ENCODE data around the gene SIX2.

Gene SIX2

DNA sequence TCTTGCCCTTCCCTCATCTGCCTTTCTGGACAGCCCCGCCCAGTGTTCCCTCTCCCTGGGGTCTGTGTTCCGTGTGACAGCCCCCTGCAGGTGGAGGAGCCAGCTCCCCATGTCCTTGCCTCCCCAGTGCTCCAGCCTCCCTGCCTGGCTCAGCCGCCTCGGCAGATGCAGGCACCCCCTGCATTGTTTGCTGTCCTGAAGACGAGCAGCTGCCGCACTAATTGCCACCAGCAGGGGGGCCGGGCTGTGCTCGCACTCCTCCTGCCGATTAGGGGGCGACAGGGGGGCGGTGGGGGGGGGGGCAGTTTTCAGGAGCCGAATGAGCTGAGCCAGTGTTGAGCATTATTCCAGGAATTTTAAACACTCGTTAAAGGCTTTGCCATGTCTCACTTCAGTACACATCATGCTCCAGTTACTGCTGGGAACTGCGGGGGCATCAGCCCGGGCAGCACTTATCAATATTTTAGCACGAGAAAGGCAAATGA lies 44.5 kb downstream of the SIX2 start:
- DNase-seq (ENCODE audit: insufficient read length, low spot score) (no peak), FAIRE-seq (peak; percentile 20)
- no peak for TF ChIP-seq SPI1 (IDR thresholded peaks at IDR 0.05; ENCODE audit: low read depth, low read length)
- no peak for TF ChIP-seq TAF1 (IDR thresholded peaks at IDR 0.05; ENCODE audit: low read depth, low read length)
- TF ChIP-seq POLR2AphosphoS5 (IDR thresholded peaks at IDR 0.05; ENCODE audit: low read depth, low read length) = no peak
- no peak for TF ChIP-seq PAX5 (IDR thresholded peaks at IDR 0.05; ENCODE audit: insufficient read depth, low read length, severe bottlenecking)
- no peak for TF ChIP-seq POLR2A (IDR thresholded peaks at IDR 0.05; ENCODE audit: low read depth, low read length)
- TF ChIP-seq POU2F2 (IDR thresholded peaks at IDR 0.05; ENCODE audit: low read depth, low read length) = no peak

DNA sequence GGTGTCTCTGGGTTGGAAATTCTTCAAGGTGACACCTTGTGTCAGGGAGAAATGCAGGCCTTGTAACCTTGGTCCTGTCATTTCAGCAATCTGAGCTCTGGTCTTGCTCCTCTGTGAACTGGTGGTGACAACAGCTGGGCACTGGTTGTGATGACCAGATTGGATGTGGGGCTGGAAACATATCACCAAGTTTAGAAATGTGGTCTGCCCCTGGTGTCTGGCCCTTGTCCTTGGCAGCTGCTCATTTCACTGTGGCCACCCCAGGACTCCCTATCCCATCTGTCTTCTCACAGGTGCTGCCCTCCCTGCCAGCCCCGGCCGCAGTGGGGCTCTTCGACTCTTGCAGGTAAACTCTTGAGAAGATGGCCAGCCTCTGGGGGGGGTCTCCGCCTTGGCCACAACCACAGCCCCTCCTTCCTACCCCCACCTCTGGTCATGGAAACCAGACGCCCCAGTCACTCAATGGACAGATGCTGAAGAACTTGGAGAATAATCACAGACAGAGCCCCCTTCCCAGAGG lies 47.0 kb downstream of the SIX2 start:
- TF ChIP-seq POLR2AphosphoS5 (IDR thresholded peaks at IDR 0.05; ENCODE audit: low read depth, low read length) = no peak
- TF ChIP-seq TAF1 (IDR thresholded peaks at IDR 0.05; ENCODE audit: low read depth, low read length) = no peak
- TF ChIP-seq POLR2A (IDR thresholded peaks at IDR 0.05; ENCODE audit: low read depth, low read length) = no peak
- no peak for TF ChIP-seq PAX5 (IDR thresholded peaks at IDR 0.05; ENCODE audit: insufficient read depth, low read length, severe bottlenecking)
- TF ChIP-seq SPI1 (IDR thresholded peaks at IDR 0.05; ENCODE audit: low read depth, low read length) = no peak
- TF ChIP-seq POU2F2 (IDR thresholded peaks at IDR 0.05; ENCODE audit: low read depth, low read length) = no peak
- FAIRE-seq = no peak
- no peak for DNase-seq (ENCODE audit: insufficient read length, low spot score)

DNA sequence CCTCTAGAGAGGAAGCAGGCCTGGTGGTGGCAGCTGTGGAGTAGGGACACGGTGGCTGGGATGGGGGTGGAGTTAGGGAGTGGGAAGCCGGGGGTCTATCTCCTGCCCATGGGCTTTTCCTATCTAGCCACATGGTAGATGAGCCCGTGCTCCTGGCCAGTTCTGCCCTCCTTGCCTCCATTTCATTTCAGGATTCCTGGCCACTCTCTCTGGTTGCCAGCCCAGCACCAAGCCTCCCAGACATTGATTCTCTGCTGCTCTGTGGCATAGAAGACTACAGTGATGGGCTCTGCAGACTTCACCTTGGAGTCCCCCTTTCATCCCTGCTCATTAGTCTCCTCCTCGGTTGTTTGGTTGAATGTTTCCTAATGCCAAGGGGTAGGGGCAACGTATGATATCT lies 48.4 kb downstream of the SIX2 start:
- FAIRE-seq = no peak
- DNase-seq (ENCODE audit: insufficient read length, low spot score) = no peak
- TF ChIP-seq POLR2A (IDR thresholded peaks at IDR 0.05; ENCODE audit: low read depth, low read length) (no peak), POU2F2 (IDR thresholded peaks at IDR 0.05; ENCODE audit: low read depth, low read length) (no peak), POLR2AphosphoS5 (IDR thresholded peaks at IDR 0.05; ENCODE audit: low read depth, low read length) (no peak)

DNA sequence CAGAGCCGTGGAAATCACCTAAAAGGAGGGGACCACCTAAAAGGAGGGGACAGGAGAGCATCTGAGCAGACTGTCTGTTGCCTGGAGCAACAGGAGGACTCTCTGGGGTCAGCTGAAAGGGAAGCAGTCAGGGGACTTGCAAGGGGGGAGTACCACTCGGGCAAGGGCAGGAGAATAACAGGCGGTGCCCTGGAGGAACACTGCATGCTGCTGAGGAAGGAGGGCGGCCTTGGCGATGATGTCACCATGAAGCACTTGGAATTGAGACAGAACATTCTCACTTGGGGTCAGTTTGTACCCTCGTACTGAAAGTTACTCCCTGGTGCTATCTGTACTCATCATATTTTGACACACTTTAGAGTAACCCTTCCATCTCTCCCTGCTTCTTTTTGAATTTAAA lies 49.4 kb downstream of the SIX2 start:
- DNase-seq (ENCODE audit: insufficient read length, low spot score) (no peak), FAIRE-seq (no peak)
- no peak for TF ChIP-seq POLR2A (IDR thresholded peaks at IDR 0.05; ENCODE audit: low read depth, low read length)
- no peak for TF ChIP-seq POU2F2 (IDR thresholded peaks at IDR 0.05; ENCODE audit: low read depth, low read length)
- TF ChIP-seq SPI1 (IDR thresholded peaks at IDR 0.05; ENCODE audit: low read depth, low read length) = no peak
- TF ChIP-seq POLR2AphosphoS5 (IDR thresholded peaks at IDR 0.05; ENCODE audit: low read depth, low read length) = no peak
- no peak for TF ChIP-seq PAX5 (IDR thresholded peaks at IDR 0.05; ENCODE audit: insufficient read depth, low read length, severe bottlenecking)
- no peak for TF ChIP-seq TAF1 (IDR thresholded peaks at IDR 0.05; ENCODE audit: low read depth, low read length)

DNA sequence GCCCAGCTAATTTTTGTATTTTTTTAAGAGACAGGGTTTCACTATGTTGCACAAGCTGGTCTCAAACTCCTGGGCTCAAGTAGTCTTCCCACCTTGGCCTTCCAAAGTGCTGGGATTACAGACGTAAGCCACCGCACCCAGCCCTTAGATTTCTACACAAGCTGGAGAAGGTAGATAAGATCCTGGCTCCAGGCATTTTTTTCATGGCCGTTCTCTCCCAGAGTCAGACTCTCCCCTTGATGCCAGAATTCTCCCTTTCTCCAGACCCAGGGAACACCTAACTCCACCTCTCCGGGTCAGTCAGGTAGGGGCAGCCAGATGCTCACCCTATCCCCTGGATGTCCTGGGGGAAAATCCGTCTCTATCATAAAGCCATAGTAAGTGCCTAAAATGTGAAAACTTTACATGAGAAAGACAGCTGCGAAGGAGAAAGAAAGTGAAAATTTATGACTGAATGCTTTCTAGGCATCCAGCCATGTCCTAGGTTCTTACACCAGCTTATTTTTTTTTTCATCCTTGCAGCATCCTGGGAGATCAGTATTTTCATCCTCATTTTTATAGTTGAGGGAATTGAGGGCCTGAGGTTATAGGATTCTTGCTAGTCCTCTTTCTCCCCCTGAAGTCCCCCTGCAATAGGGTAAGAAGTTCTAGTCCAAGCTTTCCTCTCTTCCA lies 51.5 kb downstream of the SIX2 start:
- TF ChIP-seq TAF1 (IDR thresholded peaks at IDR 0.05; ENCODE audit: low read depth, low read length) = no peak
- TF ChIP-seq PAX5 (IDR thresholded peaks at IDR 0.05; ENCODE audit: insufficient read depth, low read length, severe bottlenecking) = no peak
- TF ChIP-seq POU2F2 (IDR thresholded peaks at IDR 0.05; ENCODE audit: low read depth, low read length) = no peak
- no peak for TF ChIP-seq SPI1 (IDR thresholded peaks at IDR 0.05; ENCODE audit: low read depth, low read length)
- no peak for TF ChIP-seq POLR2A (IDR thresholded peaks at IDR 0.05; ENCODE audit: low read depth, low read length)
- no peak for TF ChIP-seq POLR2AphosphoS5 (IDR thresholded peaks at IDR 0.05; ENCODE audit: low read depth, low read length)
- DNase-seq (ENCODE audit: insufficient read length, low spot score) = no peak
- no peak for FAIRE-seq

DNA sequence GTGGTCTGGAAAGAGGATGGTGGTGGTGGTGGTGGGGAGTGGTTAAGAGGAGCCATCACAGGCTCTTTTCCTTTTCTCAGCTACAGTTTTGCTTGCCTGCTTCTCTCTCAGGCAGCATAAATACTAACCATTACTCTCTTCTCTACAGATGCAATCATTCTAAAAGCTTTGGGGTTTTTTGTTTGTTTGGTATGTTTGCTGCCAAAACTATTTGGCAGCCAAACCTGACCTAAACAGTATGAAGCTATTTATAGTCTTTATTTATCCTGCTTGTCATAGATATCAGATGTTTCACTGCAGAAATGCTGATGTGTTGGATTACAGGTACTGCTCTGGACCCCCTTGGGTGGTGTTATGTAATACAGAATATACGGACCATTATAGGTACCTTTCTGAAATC lies 52.4 kb downstream of the SIX2 start:
- no peak for DNase-seq (ENCODE audit: insufficient read length, low spot score)
- FAIRE-seq = no peak
- TF ChIP-seq POU2F2 (IDR thresholded peaks at IDR 0.05; ENCODE audit: low read depth, low read length) (no peak), PAX5 (IDR thresholded peaks at IDR 0.05; ENCODE audit: insufficient read depth, low read length, severe bottlenecking) (no peak), TAF1 (IDR thresholded peaks at IDR 0.05; ENCODE audit: low read depth, low read length) (no peak)

DNA sequence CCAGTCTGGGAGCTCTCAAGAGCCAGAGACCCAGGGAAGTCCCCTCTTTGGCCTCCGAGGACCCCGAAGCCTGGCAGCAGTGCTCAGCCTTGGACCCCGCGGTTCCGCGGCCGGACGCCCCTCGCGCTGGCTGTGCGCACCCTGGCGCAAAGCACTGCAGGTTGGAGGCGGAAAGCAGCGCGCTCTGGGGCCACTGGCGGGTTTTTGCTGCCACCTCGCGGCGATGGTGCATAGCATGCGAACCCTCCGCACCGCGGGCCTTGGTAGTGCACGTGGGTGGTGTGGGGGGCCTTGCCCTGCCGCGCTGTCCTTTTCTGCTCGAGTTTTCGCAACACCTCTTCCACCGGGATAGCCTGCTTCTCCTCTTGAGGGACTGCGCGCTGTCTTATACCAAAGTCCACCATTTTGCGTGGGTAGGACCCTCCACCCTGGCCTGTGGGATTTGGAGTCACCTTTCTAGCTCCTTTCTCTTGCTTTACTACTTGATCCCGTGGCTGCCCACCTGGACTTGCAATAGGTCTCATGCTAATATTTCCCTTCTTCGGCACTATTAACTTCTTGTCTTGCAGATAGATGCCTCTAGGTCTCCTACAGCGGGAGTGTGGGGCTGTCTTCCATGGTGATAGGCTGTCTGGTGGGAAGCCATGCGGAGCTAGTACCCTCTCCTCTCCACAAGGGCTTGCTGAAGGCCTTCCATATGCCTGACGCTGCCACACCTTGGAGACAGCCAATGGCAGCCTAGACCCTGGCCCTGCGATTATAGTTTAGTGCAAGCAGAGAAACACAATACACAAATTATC lies 53.5 kb downstream of the SIX2 start:
- DNase-seq (ENCODE audit: insufficient read length, low spot score) = peak; percentile 84
- peak; percentile 39; the same call in 1 of the 2 replicates for TF ChIP-seq POU2F2 (IDR thresholded peaks at IDR 0.05; ENCODE audit: low read depth, low read length)
- no peak for TF ChIP-seq SPI1 (IDR thresholded peaks at IDR 0.05; ENCODE audit: low read depth, low read length)
- peak; percentile 89 for FAIRE-seq
